ENCODE results near the gene FOXQ1.
A peak's percentile ranks its signal among the peaks of the same experiment; 100 is the strongest.
"Not testable (repeated sequence)": the region's sequence is repeated elsewhere in the genome, so short reads cannot be mapped to it uniquely, and the experiment has no call there.

FOXQ1 gene

GRCh38 chr6:1291381-1291780 is 20.5 kb upstream of the FOXQ1 start:
- DNase-seq, result no peak

- DNase-seq, result no peak
Measured at GRCh38 chr6:1295420-1295819, 16.5 kb upstream of the FOXQ1 start.

GRCh38 chr6:1296079-1296478 is 15.8 kb upstream of the FOXQ1 start:
- DNase-seq, result no peak

- no peak for DNase-seq
Measured at GRCh38 chr6:1296542-1296941, 15.4 kb upstream of the FOXQ1 start.

GRCh38 chr6:1297746-1298145 is 14.2 kb upstream of the FOXQ1 start:
- peak; percentile 10 for DNase-seq

GRCh38 chr6:1298768-1299167 is 13.1 kb upstream of the FOXQ1 start:
- DNase-seq, result no peak

GRCh38 chr6:1306133-1306532 is 5.8 kb upstream of the FOXQ1 start:
- DNase-seq, result no peak

DNA sequence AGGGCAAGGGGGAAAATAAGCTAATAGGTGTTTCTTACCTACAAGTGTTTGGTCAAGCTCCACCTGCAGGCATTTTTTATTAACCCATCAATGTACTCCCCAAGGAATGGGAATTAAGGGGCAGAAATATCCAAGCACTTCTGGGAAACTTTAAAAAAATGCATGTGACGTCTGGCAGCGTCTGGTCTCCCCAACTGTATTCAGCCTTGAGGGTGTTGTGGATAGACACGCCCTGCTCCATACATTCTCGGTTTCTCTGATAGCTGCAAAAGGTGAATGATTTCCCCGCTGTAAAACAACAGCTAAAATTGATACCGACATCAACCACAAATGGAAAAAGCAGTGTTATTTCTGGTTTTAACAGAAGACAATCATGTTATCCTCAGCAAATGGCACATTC is 2.5 kb upstream of the FOXQ1 start:
- no peak for DNase-seq

GRCh38 chr6:1310628-1311399 is 1.1 kb upstream of the FOXQ1 start:
- DNase-seq, result no peak

GRCh38 chr6:1312203-1312472 is 240 bp downstream of the FOXQ1 start:
- no peak for DNase-seq

- DNase-seq, result no peak
Measured at GRCh38 chr6:1312473-1313367, 822 bp downstream of the FOXQ1 start.

GRCh38 chr6:1313384-1313766 is 1.5 kb downstream of the FOXQ1 start:
- no peak for DNase-seq

DNA sequence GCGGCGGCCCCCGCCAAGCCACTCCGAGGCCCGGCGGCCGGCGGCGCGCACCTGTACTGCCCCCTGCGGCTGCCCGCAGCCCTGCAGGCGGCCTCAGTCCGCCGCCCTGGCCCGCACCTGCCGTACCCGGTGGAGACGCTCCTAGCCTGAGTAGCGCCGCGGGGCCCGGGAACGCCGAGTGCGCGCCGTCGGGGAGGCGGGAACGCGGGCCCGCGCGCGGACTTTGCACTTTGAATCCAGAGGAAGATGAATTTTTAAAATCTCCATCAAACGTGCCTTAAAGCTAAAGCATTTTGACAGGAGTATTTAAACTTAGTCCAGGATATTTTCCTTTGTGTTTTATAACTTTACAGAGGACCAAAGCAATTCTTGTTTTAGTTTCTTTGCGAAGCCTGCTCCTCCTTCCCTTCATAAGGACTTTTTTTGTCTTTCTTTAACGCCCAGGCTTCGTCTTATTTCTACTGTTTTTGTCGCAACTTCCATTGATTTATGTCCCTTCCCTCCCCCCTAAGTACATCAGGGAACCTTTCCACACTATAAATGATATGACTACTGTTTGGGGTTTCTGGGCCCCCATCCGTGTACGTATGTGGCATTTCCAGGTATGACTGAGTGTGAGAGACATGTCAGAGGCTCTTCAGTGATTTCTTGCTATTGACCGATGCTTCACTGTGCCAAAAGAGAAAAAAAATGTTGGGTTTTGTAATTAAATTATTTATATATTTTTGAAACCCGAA is 2.0 kb downstream of the FOXQ1 start:
- DNase-seq, result peak; percentile 10

DNA sequence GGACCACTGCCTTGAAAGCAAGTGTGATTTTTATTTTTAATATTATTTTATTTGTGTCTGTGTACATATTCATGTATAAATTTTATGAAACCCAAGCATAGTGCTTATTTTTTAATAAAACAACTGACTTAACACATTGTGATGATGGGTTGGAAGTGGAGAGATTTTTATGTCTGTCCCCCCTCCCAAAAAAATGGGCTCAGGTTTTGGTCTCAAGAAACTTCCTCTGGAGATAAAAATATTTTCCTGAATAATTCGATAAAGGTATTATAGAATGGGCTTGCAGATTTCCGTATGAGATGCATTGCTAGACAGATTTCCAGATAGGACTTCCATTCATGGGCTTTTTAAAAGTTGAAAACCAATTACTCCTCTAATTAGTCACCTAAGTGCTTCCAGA is 2.7 kb downstream of the FOXQ1 start:
- DNase-seq, result no peak

- no peak for DNase-seq
Measured at GRCh38 chr6:1315201-1315559, 3.3 kb downstream of the FOXQ1 start.

GRCh38 chr6:1315560-1316386 is 3.9 kb downstream of the FOXQ1 start:
- no peak for DNase-seq

DNA sequence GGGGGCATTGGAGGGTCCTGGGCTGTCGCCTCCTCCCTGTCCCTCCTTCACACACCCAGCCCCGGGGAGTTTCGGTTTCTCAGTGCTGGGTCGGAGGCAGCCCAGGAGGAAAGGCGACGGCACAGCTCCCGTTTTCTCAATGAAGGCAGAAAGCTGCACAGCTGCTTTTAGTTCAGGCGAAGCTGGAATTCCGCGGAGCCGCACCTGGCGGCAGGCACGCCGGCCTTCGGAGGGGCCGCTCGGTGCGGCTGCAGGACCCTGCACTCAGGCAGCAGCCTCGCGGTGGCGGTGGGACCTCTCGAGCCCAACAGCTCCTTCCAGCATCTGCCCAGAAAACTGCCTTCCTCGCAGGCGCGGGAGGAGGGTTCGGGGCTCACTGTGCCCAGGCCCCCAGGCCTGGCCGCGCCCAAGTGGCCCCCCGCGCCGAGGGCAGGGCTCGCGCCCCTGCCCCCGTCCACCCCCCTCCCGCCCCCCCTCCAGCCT is 4.6 kb downstream of the FOXQ1 start:
- no peak for DNase-seq

GRCh38 chr6:1317302-1317815 is 5.5 kb downstream of the FOXQ1 start:
- DNase-seq, result no peak

- DNase-seq, result no peak
Measured at GRCh38 chr6:1318036-1318435, 6.1 kb downstream of the FOXQ1 start.

GRCh38 chr6:1318584-1318983 is 6.7 kb downstream of the FOXQ1 start:
- DNase-seq, result not testable (repeated sequence)

DNA sequence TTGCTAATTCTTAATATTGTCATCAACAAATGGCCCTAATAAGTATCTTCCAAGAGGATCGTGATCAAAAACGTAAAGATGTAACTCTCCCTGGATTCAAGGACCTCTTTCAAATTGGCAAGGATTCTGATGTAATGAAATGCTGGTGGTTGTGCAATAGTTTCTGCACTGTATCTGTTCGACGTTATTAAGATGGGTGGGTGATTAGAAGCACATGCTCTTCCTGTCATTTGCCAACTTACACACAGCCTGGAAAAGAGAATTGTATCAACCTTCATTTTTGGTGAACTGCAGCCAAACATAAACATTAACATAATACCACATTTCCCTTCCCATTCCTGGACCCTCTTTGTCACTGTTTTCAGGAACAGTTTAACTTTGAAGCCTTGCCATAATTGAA is 9.8 kb downstream of the FOXQ1 start:
- no peak for DNase-seq

GRCh38 chr6:1322156-1322555 is 10.3 kb downstream of the FOXQ1 start:
- no peak for DNase-seq

All from kidney glomerular epithelial cell (primary cell).